Measurements from ENCODE around the gene PAIP1.
A peak's percentile ranks its signal among the peaks of the same experiment; 100 is the strongest.
"Not testable (repeated sequence)": the region's sequence is repeated elsewhere in the genome, so short reads cannot be mapped to it uniquely, and the experiment has no call there.

PAIP1 gene

GRCh38 chr5:43514816-43515677 is 41.8 kb downstream of the PAIP1 start, which contains the start of gene C5orf34:
C5orf34 (minus strand) TSS chr5:43515148; CDS start chr5:43509339, 5,809 bp downstream.
- peak; percentile 94 for DNase-seq (ENCODE audit: low spot score)

GRCh38 chr5:43514471-43514815 is 42.4 kb downstream of the PAIP1 start:
- peak; percentile 39 for DNase-seq (ENCODE audit: low spot score)

- no peak for DNase-seq (ENCODE audit: low spot score)
These were observed 42.9 kb downstream of the PAIP1 start for GRCh38 chr5:43514025-43514424.

GRCh38 chr5:43511062-43511461 is 45.8 kb downstream of the PAIP1 start:
- not testable (repeated sequence) for DNase-seq (ENCODE audit: low spot score)

- no peak for DNase-seq (ENCODE audit: low spot score)
These were observed 58.3 kb downstream of the PAIP1 start for GRCh38 chr5:43498581-43498980.

GRCh38 chr5:43497311-43498104 is 59.4 kb downstream of the PAIP1 start:
- no peak for DNase-seq (ENCODE audit: low spot score)

- DNase-seq (ENCODE audit: low spot score), result no peak
These were observed 65.6 kb downstream of the PAIP1 start for GRCh38 chr5:43491326-43491725.

GRCh38 chr5:43486353-43486752 is 70.5 kb downstream of the PAIP1 start:
- no peak for DNase-seq (ENCODE audit: low spot score)

GRCh38 chr5:43485406-43485805 is 71.5 kb downstream of the PAIP1 start:
- no peak for DNase-seq (ENCODE audit: low spot score)

- DNase-seq (ENCODE audit: low spot score), result peak; percentile 80
These were observed 72.6 kb downstream of the PAIP1 start for GRCh38 chr5:43484106-43484849.

- peak; percentile 90 for DNase-seq (ENCODE audit: low spot score)
These were observed 73.4 kb downstream of the PAIP1 start, which contains the start of gene TMEM267 for GRCh38 chr5:43483298-43484105. TMEM267 (minus strand) TSS chr5:43483865; CDS start chr5:43453969, 29,896 bp downstream.

GRCh38 chr5:43482490-43483297 is 74.2 kb downstream of the PAIP1 start:
- DNase-seq (ENCODE audit: low spot score), result peak; percentile 32

Data from SW480 (cell line).